Measurements from ENCODE around the gene FUT4. TPM values are rescaled to one million over a fixed set of nuclear protein-coding genes. Genes with fewer than 3 reads are reported as not detected.

FUT4 gene
- total RNA-seq, 4 donors from 2014 or later, result 4.7 to 9.9 (median 8.9) TPM

GRCh38 chr11:94568717-94569116, 25.0 kb downstream of the FUT4 start:
- TF ChIP-seq CTCF (IDR thresholded peaks at IDR 0.05; ENCODE audit: low read depth), result no peak

- no peak for TF ChIP-seq CTCF (IDR thresholded peaks at IDR 0.05; ENCODE audit: low read depth)
These were observed 30.7 kb downstream of the FUT4 start for GRCh38 chr11:94574193-94574961.

GRCh38 chr11:94576306-94576705, 32.6 kb downstream of the FUT4 start:
- no peak for TF ChIP-seq CTCF (IDR thresholded peaks at IDR 0.05; ENCODE audit: low read depth)

- no peak for TF ChIP-seq CTCF (IDR thresholded peaks at IDR 0.05; ENCODE audit: low read depth)
These were observed 34.1 kb downstream of the FUT4 start for GRCh38 chr11:94577841-94578240.

- no peak for TF ChIP-seq CTCF (IDR thresholded peaks at IDR 0.05; ENCODE audit: low read depth)
These were observed 38.2 kb downstream of the FUT4 start for GRCh38 chr11:94581926-94582325.

GRCh38 chr11:94583213-94583865, 39.6 kb downstream of the FUT4 start:
- TF ChIP-seq CTCF (IDR thresholded peaks at IDR 0.05; ENCODE audit: low read depth), result no peak

- no peak for TF ChIP-seq CTCF (IDR thresholded peaks at IDR 0.05; ENCODE audit: low read depth)
These were observed 40.3 kb downstream of the FUT4 start for GRCh38 chr11:94583866-94584500.

Measured in subcutaneous adipose tissue (tissue), 4 donors.